NCI-H1417 treated with DMSO at 0.1 percent for 48 hours (cell line): Measurements from ENCODE around the gene KIRREL1.

ENCODE experiments used
- DNase-seq: peaks from one replicate; lab custom pipeline; 2025; lab: John Stamatoyannopoulos, UW

The KIRREL1 gene

DNA sequence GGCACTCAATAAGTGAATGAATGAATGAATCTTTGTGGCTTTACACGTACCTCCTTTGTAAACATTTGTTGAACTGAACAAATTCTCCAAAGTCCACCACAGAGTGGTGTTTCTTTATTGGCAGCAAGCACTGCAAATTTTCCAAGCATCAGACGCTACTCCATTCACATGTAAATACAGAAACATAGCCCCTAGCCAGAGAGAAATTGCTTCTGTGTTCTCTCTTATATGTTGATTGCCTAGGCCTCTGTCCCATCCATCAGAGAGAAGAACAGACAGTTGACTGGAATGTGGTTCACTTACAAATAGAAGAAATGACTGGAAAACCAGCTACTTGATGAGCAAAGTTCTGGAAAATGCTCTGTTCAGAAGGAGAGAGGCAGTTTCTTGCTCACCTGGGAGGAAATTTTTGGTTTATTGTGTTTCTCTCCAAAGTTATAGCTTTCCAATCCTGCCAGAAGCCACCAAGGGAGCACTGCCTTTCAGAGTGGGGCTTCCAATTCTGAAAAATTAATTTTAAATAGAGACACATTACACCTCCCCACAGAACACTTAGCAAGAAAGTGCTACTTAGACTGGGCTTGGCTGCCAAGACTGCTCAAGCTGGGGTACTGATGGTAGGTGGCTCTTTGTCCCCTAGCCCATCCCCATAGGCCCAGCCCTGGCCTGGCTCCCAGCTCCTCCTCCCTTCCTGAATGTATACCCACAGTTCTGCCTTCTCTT lies 18.1 kb upstream of the KIRREL1 start:
- no peak for DNase-seq

DNA sequence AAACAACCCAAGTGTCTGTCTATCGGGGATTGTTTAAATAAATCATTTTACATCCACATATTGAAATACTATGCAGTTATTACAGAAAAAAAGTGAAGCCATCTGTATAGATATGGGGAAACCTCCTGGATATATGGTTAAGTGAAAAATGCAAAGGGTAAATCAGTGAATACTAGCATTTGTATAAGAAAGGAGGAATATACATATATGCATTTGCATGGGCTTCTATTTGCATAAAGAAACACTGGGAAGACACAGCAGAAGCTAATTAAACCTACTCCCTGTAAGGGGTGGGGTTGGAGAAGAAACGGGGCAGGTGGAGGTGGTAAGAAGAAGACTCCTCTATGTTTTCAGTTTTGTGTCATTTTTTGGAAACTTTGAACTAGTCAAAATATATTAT lies 16.6 kb upstream of the KIRREL1 start:
- DNase-seq: no peak

DNA sequence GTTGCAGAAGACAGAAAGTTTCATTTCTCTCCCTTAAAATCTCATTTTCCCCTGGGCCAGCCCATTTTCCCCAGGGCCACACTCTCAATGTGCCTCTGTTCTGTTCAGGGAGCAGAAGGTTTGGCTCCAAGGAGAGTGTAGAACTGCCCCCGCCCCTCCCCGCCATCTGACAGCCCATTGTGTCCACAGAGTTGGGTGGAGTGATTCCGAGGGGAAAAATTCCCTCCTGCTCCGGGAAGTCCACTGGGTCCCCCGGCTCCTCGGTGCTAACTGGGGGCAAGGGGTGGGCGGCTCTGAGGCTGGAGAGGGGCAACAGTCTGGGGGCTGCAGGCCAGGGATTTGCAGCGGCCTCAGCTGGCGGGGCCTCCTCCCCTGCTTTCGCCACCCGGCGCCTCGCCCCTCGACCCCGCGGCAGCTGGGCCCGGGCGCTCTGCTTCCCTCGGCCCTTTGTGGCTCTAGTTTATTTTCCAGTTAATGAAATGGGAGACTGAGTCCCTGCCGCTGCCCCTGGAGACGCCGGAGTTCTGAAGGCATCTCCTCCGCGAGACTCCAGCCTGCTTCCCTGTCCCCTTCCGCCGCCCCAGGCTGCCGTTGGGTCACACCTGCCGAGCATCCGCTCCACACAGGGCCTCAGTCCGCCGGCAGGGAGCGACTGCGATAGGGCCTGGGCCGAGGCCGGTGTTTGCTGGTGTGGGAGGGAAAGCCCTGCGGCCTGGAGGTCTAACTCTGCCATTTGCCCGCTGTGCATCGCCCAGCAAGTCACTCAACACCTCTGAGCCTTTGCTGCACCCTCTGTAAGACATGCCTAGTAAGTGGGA lies 14.7 kb upstream of the KIRREL1 start:
- DNase-seq: no peak

DNA sequence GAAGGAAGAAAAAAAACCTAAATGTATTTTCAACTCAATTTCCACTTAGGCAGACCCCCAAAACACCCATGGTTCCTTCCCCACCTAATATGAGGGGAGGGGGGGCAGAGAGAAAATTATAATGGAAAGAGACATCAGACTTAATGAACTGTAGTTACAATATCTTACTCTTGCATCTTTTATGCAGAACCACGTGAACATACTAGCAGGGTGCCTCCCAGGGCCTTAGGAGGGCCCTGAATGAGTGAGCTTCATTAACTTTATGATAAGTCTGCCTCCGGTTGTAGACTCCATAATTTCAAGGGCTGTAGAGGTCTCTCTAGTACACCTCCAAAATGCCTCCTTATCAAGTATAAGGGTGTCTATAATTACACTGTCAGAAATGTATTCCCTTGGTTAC lies 11.3 kb upstream of the KIRREL1 start:
- no peak for DNase-seq

DNA sequence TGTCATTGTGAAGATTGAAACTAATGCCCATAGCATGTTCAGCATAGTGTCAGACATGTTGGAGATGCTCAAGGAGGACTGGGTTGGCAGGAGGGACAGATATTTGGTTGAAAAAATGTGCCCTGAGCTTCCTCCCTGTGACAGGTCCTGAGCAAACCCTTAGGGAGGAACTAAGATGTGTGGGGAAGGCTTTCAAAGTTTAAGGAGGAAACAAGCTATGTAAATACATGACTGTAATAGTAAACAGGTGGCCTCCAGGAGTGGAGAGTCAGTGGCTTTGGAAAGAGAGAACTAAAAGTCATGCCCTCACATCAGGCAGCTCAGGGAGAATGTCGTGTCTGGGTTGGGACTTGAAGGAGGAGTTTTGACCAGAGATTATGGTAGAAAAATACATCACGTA lies 9.7 kb upstream of the KIRREL1 start:
- no peak for DNase-seq

DNA sequence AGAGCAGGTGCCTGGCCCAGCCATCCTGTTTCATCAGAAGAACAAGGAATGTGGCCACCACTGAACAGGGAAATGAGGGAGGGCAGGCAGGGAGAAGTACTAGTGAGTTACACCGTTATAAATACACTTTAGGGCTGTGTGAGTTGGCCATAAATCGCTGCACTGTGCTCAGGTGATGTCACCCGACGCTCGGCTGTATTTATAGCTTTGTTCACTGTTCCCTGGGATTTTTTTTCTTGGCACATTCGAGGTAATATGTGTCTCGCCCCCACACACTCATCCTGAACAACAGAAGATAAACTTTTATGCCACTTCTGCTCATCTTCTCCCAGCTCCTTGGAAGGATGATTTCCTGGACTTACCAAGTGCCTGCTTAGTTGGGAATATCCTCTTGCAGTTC lies 9.0 kb upstream of the KIRREL1 start:
- no peak for DNase-seq

DNA sequence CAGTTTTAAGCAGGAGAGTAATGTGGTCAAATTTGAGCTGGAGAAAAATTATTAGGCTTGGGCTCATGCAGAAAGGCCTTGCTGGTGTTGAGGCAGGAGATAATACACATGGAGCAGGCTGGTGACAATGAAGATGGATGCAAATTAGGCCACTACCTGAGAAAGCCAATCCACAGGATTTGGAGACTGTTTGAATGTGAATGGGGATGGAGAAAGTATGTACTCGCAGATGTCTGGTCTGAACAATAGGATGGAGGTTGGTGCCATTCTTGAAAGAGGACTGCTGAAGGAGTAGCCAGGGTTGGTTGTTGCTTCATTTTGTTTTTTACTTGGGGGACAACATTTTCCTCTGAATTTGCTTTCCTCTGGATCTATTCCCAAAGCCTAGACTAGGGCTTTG lies 8.0 kb upstream of the KIRREL1 start:
- DNase-seq: no peak

DNA sequence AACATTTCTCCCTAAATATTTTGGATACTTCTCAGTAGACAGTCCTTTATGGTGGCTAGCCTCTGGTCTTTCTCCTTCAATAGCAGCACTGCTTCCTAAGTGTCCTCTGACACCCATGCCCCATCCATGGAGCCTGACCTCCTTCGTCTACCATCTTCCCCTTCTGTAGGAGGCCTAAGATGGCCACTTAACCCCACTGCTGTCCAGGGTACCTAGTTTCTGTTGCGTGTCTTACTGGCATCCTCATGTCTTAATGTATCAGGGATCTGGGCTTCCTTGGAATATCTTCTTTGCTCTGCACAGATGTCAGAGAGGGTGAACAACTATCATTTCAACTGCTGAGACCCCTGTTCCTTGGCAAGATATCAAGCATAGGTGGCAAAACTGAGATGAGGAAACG lies 5.4 kb upstream of the KIRREL1 start:
- no peak for DNase-seq

DNA sequence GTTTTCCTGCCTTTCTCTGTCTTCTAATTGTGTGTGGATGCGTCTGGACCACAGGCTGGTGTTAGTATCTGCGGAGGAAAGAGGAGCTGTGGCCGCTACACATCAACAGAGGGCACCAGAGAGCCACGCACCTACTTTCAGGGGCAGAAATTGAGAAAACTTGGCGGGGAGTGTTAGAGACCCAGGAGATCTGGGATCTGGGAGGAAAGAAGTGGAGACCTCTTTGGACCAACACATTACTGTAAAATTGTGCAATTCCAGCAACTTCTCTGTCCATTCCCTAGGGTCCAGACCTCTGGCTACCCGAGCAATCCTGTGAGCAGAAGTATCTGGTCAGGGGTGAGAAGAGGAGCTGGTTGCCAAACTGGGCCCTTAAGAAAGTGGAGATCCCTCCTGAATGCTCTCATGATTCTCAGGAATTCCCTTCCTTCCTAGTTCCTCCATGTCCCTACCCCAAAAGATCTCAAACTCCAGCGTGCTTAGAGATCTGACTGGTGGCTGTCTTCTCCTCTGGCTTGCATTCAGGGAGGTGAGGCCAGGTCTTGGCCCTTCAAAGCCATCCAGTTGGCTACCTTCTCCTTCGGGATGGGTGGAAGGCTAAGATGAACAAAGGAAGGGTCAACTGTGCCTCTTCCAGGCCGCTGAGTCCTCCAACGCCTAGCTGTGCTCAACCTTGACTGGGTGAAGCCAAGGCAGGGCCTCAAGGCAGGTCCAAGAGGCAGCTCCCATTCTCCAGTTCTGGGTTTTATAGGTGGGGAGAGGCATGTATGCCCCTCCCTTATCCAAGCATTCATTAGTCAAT lies 1.2 kb upstream of the KIRREL1 start:
- no peak for DNase-seq

DNA sequence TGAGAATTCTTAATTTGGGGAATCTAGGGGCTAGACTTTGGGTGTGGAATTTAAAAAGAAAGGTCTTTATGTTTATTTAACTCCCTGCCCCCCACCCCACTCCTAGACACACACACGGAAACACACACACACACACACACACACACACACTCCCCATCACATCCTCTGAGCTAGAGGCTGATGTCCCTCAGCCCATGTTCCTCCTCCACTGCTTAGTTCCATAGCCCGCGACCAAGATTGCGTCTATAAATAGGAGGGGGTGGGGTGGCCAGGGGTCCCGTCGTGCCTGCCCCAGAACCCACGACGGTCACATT lies 655 bp upstream of the KIRREL1 start:
- DNase-seq: no peak

DNA sequence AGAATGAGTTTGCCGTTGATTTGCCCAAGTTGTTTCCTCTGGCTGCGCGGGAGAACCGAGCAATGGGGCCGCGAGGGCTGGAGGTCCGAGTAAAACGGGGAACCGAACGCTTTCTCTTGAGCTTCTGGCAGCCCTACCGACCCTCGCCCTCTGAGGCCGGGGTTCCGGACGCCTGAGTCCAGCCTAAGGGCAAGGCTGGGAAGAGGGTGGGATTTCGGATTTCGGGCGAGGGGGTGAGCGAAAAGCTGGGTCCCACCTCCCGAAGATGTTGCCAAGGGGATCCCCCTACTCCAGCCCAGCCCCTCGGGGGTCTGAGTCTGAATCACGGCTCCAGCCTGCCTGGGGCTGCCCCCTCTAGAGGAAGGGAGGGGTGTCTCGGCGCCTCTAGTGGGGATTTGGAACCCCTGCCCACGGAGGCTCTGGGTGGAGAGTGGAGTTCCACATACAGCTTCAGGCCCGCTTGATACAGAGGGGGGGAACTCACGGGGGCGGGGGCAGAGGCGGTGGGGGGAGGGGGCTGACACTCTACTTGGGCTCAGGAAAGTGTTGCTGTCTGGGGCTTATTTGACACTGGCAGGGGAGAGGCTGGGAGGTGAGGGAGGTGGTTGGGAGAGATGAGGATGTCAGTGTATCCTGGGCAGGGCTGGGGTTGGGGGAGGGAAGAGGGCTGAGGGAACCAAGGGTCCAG lies 617 bp downstream of the KIRREL1 start:
- DNase-seq: no peak

DNA sequence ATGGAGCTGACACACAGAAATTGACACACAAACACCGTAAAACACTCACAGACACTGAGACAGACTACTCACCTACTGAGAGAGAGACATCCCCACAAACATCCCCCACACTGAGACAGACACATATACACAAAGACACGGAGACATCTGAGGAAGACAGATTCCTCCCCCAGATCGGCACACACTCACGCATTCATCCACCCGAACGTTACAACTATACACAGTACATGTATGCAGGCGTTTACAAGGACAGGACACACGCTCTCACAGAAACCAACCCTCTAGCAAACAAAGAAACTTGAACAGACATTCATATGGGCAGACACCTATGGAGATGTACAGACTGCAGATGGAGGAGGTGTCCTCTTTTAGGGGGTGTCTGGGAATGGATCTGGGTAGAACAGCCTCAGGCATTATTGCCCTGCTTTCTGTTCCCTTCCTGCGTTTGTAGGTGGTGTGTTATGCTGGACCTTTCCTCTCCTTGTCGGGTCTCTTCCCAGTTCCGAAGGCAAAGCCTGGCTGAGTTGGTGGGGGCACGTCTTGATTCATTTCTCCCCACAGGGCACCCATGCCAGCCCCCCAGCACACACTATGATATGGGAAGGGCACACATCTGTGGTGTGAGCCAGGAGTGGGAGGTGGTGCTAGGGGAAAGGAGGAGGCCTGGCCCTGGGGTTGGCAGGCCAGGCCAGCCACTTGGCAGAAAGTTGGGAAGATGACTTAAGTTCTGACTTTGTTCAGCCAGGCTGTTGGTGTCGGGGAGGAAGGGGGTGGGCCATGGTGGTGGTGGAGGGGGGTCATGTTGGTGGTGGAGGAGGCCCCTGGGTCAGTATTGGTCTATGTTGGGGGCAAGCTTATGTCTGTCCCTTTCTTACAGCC lies 1.5 kb downstream of the KIRREL1 start:
- DNase-seq: no peak

DNA sequence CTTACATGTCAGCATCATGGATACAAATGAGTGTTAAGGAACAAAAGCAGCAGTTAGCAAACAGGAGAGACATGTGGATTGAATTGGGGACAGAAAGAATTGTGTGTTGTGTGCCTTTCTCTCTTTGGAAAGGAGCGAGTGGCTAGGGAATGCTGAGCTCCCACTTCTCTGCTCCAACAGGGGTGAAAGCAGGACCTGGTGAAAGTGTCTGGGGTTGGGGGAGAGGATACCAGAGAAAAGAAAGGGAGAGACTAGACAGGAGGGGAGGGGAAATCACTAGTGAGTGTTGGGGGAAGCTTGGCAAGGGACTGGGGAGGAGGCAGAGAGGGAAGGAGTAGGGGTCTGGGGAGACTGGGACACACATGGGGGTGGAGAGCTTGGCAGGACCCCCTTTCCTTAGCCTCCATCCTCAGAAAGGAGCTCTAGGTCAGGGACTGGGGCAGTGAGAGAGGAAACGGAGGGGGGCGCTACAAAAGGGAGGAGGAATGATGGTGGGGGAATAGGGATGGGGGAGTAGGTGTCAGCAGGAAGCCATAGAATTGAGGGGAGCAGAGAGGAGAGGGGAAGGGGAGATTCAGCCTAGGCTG lies 2.2 kb downstream of the KIRREL1 start:
- DNase-seq: no peak

DNA sequence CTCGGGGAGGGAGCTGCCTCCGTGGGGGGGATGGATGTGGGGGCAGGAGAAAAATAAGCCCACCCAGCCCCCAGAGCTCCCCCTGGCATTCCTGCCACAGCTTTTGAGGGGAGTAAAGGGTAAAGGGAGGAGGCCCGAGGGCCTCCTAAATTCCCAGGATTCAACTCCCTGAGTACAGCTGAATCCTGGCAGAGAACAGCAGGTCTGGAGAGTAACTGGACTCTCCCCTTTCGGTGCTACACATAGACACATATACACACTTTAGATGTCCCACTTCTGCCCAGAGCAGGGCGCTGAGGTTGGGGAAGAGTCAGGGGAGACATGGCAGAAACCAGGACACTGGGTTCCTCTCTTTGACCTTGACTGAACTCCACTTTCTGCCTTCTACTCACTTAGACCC lies 3.0 kb downstream of the KIRREL1 start:
- DNase-seq: no peak

DNA sequence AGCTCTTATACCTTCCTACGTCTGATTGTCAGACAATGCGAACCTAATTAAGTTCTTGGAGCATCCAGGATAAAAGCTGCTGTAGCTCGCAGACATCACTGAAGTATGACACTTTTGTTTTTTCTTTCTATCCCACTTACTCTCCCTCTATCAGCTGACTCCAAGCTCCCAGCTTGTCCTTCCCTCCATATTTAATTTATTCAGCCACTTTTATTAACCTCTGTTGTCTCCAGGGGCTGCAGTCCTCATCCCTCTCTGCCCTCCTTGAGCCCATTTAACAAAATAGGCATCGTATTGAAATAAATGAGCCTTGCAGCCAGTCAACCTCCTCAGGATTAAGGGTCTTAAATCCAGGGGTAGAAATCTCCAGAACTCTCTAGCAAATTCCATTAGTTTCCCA lies 7.1 kb downstream of the KIRREL1 start:
- DNase-seq: no peak

DNA sequence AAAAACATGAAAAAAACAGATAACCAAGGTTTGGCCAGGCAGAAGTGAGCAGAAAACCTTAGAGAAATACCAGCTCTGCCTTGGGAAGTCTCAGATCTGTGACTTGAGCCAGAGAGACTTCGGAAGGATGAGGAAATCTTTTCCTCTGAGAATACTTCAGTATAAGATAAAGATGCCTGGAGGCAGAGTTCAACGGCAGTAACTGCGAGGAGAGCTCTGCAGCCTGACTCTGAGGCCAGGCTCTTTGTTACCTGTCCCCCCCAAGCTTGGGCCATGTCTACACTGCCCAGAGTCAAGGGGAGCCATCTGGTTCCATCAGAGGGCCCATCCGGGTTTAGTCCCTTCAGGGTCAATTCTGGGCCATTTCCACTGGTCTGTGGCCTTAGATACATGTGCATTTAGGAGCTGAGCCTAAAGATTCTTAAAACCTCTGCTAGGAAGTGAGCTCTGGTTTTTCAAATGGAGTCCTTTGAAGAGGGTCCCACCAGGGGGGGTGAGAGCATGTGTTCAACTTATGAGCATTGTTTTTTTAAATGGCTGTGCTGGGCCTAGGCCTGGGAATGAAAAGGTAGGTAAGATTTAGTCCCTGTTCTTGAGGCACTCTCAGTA lies 8.7 kb downstream of the KIRREL1 start:
- DNase-seq: no peak

DNA sequence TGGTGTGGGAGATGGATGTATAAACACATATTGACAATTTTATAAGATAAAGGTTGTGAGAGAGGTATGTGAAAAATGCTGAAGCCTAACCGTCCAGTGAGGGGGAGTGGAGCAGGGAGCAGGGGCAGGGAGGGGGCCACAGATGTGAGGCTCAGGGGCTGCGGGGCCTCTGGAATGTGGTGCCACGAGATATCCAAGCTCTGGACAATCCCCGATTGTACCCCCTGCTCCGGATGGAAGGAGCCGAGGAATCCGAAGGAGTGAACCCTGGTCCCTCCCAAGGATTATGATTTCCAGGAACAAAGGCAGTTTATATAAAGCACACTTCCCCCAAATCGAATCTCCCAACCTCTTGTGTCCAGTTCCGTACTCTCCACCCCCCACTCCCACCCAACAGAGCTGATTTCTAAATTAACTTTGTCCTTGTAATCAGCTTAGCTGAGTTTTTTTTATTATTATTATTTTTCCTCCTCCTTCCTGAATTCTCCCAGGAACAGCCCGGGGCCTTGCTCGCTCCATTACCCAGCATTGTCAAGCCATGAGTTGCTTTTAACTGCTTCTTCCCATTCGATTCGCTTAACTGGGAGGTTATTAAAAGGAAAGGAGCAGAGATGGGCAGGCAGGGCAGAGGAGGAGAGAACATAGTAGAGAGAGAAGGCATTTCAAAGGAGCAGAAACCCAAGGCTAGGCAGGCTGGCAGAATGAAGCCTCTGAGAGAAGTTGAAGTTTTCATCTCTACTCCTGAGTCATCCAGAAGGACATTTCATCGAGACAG lies 9.4 kb downstream of the KIRREL1 start:
- no peak for DNase-seq

DNA sequence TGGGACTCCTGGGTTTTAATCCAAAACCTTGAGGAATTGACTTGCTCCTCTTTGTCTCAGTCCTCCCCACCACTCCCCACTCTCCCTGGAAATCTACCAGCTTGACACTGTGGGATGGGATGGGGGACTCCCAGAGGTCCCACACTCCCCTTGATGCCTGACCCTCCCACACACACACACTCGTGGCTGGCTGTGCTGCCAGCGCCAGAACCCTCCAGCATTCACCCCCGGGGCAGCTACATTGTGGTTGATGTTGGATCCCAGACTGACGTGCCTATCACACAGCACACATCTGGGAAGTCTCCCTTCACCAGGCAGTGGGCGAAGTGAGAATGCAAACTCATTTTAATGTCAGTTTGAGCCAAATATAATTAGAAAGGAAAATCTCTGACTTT lies 10.0 kb downstream of the KIRREL1 start:
- no peak for DNase-seq

DNA sequence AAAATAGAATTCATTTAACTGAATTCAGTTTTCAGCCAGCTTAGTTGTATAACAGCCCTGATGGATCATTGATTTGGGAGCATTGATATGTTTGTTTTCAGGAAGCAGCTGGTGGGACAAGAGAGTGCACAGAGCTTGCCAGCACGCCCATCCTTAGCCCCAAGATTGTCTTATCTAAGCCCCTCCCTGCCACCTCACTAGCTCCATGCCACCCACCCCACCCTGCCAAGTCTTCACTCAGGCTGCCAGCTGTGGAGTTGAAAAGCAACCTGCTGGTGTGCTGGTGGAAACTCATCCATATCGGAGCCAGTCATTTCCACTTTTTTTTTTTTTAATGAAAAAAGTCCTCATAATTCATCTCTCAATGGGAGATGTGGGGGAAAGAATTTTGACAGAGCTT lies 11.8 kb downstream of the KIRREL1 start:
- no peak for DNase-seq

DNA sequence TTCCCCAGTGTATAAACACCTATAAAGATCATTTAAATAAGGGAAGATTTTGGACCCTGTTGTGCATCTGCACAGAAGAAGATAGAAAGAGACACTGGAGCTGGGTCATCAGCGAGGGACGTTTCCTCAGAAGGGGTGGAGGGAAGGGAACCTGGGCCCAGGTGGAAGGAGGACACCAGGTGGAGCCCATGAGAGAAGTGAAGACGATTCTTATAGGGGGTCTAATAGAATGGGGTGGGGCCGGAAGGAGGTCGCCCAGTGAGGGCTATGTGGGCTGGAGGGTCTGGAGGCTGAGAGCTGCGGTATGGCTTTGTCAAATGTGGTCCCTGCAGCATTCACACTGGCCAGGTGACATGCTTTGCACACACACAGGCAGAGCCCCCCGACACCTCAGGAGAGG lies 13.7 kb downstream of the KIRREL1 start:
- DNase-seq: no peak
